ENCODE results near the gene CIP2A.
"Not testable (repeated sequence)": the region's sequence is repeated elsewhere in the genome, so short reads cannot be mapped to it uniquely, and the experiment has no call there.

CIP2A gene

DNA sequence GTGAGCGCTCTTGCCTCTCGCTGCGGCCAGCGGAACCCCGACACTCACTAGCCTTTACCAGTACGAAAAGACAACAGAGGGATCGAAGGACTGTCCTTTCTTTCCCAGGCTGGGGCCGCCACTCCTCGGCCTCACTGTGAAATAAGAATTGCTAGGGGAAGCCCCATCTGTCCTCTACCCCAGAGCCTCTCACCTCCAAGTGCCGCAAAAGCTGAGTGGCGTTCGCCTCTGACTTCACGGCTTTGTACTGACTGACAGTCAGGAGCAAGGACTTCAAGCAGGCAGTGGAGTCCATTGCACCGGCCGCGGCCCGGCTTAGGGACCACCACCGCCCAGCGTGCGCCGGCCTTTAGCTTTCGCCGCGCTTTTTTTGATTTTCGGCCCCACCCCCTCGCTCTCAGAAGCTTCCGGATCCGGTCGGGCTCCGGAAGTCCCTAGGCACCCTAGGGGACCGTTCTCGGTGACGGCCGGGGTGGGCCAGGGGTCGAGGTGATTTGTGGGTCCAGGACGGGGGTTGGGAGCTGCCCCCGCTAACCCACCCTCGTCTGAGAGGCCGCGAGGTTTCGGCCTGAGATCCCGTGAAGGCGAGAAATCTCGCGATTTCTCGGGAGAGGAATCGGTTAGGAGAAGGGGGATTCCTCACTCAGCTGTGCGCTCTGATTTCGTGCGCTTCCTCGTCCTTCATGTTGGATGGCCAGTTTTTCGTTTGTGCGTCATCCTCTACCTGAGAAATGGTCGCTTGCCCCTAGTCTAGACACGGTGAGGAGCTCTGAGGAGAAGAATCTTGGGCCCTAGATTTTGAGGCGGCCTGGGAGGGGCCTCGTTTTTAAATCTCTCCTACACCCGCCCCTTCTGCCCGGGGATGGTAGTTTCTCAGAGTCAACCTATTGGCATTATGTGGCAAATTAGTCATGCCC lies at the start of gene CIP2A, which contains the start of gene DZIP3:
CIP2A (minus strand) TSS at position 358 of the 917 bp plus-strand sequence; CDS start at position 295, 63 bp downstream.
DZIP3 (plus strand) TSS at position 642 of the 917 bp plus-strand sequence. CDS start 15,685 bp downstream, outside the sequence.
- H3K4me3 ChIP-seq (ENCODE audit: low read depth, low read length), result peak within 1 kb of the TSS; percentile 95

- no peak overlapping the region for H3K4me3 ChIP-seq (ENCODE audit: low read depth, low read length)
These were observed 40.7 kb upstream of the CIP2A start for GRCh38 chr3:108629974-108630373.

- H3K4me3 ChIP-seq (ENCODE audit: low read depth, low read length), result no peak overlapping the region
These were observed 34.3 kb upstream of the CIP2A start for GRCh38 chr3:108623504-108623903.

GRCh38 chr3:108620250-108620649 lies 31.0 kb upstream of the CIP2A start:
- no peak overlapping the region for H3K4me3 ChIP-seq (ENCODE audit: low read depth, low read length)

GRCh38 chr3:108616090-108616489 lies 26.9 kb upstream of the CIP2A start:
- H3K4me3 ChIP-seq (ENCODE audit: low read depth, low read length), result not testable (repeated sequence)

DNA sequence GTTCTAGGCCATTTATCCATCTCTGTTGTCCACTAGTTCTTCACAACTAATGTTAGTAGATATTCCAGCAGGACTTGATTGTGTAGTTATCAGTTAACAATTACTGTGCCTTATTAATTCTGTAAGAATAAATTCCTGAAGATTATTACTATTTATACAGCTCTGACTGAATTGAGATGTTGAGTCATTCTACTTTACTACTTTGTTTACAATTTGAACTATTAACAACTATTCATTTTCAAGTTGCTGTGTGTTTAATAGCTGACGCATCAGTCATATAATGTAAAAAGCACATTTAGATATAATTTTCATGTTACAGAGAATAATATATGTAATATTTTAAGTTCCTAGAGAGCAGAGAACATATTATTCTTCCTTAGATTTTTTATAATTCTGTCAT lies 21.4 kb upstream of the CIP2A start:
- H3K4me3 ChIP-seq (ENCODE audit: low read depth, low read length), result no peak overlapping the region

GRCh38 chr3:108608750-108609149 lies 19.5 kb upstream of the CIP2A start:
- no peak overlapping the region for H3K4me3 ChIP-seq (ENCODE audit: low read depth, low read length)

DNA sequence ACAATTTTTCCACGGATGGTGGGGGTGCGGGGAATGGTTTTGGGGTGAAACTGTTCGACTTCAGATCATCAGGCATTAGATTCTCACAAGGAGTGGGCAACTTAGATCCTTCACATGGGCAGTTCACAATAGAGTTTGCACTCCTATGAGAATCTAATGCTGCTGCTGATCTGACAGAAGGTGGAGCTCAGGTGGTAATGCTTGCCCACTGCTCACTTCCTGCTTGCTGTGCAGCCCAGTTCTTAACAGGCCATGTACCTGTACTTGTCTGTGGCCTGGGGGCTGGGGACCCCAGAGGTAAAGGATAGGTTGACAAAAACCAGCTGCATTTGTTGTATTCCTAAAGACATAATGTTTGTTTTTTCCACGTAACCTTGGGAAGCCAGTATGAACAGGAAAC lies 16.3 kb upstream of the CIP2A start:
- no peak overlapping the region for H3K4me3 ChIP-seq (ENCODE audit: low read depth, low read length)

GRCh38 chr3:108605028-108605427 lies 15.8 kb upstream of the CIP2A start:
- H3K4me3 ChIP-seq (ENCODE audit: low read depth, low read length), result no peak overlapping the region

DNA sequence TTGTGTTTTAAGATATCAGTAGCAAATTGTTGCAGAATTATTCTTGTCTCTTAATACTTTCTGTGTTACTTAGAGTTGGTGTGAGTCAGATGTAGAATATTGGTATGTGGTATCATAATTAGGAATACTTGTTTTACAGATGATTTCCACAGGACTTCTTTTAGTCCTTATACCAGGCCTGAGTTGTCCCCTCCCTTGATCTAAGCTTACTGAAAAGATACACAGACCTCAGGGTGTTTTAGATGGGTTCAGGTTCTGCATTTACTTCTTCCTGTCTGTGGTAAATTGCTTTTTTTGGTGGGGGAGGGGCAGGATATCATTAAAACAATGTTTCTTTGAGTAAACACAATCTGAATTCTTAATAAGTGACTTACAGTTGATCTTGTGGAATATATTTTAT lies 14.5 kb upstream of the CIP2A start:
- H3K4me3 ChIP-seq (ENCODE audit: low read depth, low read length), result no peak overlapping the region

DNA sequence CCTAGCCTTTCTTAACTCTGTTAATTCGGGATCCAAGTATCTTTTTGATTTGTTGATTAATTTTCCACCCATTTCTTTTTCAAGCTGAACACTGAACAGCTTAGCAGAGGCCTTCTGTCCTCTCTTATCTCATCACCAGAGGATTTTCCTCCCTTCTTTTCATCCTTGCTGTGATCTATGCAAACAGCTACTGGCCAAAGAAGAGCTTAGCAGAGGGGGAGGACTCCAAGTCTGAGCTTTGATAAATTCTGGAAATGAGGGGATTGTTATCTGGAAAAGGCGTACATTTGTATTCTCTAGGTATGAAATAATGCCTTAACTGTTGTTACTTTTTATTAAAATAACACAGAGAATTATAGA lies 13.7 kb upstream of the CIP2A start:
- H3K4me3 ChIP-seq (ENCODE audit: low read depth, low read length), result no peak overlapping the region

DNA sequence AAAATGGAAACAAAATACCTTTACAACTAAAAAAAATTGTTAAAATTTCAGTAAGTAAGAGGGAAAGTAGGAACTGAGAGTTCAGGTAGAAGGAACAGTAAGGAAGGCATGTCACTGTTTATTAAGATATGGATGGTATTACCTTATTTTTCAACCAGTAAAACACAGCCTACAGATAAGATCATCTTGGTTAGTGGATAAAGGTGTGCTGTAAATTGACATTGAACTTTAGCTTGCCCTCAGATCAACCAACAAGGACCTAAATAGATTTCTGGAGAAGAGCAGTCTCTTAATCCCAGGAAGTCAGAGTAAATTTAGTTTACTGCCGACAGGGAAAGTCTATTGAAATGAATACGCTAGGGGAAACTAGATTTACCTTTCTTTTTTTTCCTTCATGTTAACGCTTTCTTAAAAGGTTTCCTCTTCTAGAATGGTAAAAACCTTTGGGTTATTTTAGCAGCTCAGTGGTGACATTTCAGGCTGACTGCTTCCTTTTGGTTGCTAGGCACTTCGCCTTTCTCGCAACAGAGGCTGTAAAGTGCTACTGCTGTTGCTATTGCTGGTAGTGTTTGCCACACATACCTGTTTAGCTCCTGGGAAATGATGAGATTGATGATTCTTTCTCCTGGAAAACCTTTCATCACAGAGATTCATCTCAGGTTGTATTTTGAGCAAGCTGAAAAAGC lies 13.2 kb upstream of the CIP2A start:
- no peak overlapping the region for H3K4me3 ChIP-seq (ENCODE audit: low read depth, low read length)

DNA sequence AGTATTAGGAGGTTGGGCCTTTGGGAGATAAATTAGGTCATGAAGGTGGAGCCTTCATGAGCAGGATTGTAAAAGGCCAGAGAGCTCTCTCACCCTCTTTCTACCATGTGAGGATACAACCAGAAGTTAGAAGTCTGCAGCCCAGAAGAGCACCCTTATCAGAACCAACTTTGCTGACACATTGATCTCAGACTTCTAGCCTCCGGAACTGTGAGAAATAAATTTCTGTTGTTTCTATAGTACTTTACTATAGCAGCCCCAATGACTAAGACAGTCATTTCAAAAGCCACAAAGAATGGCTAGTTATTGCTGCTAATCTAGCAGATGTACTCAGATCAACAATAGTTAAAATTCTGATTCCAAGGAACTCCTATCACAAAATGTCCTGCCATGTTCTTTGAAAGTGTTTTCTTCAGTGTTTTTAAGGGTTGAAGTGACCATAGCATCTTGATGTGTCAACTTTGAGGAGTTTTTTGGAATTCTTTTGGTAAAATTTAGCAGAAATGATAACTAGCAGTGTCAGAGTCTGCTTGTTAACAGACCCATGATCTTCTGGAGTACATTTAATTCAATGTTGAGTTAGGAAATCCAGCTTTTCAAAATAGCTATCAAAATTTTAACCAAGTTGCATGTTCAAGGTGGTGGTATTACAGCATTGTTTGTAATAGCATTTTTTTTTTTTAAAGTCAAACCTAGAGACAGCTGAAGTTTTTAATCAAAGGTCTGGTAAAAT lies 10.6 kb upstream of the CIP2A start:
- H3K4me3 ChIP-seq (ENCODE audit: low read depth, low read length), result no peak overlapping the region

- no peak overlapping the region for H3K4me3 ChIP-seq (ENCODE audit: low read depth, low read length)
These were observed 9.1 kb upstream of the CIP2A start for GRCh38 chr3:108598375-108598774.

DNA sequence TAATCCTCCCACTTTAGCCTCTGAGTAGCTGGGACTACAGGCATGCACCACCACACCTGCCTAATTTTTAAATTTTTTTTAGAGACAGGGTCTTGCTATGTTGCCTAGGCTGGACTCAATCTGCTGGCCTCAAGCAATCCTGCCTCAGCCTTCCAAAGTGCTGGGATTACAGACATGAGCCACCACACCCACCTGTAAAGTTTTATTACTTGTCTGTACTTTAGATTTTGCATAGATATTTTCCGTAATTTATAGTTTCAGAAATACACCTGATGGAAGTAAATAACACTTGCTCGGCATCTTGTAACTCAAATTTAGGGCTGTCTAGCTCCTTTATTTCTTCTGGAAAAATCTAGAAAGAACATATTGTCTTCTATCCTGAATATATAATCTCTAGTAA lies 6.1 kb upstream of the CIP2A start:
- H3K4me3 ChIP-seq (ENCODE audit: low read depth, low read length), result no peak overlapping the region

DNA sequence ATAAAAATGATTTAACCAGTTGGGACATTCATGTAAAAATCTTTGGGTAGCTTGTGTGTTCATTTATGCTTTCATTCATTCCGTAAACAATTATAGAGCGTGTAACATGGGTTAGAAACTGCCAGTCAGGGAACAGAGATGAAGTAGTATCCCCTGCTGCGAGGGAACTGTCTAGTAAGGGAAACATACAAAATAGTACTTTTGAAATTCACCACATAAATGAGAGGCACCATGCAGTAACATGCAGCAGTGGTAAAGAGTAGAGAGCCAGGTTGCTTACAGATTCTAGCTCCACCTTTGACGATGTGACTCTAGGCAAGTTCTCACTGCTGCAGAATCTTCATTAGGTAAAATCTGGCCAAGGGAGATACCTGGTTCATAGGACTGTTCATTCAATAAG lies 1.2 kb upstream of the CIP2A start:
- peak overlapping the region; percentile 95 for H3K4me3 ChIP-seq (ENCODE audit: low read depth, low read length)

DNA sequence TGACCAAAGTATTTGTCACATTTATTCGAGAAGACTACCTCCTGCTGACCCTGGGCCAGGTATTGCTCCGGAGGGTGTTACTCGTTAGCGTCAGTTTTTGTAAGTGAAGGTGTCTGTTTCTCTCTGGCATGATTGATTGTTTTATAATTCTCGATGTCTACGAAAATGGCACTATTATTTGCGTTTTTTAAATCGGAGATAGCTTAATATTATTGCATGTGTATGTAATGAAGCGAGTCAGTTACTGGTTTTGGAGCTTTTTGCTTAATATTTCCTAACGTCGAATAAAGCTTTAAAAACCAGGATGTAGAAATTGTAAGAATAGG lies 723 bp upstream of the CIP2A start:
- peak overlapping the region; percentile 95 for H3K4me3 ChIP-seq (ENCODE audit: low read depth, low read length)

- peak overlapping the region; percentile 95 for H3K4me3 ChIP-seq (ENCODE audit: low read depth, low read length)
These were observed 637 bp downstream of the CIP2A start for GRCh38 chr3:108588601-108589000.

GRCh38 chr3:108578064-108578463 lies 11.2 kb downstream of the CIP2A start:
- H3K4me3 ChIP-seq (ENCODE audit: low read depth, low read length), result no peak overlapping the region

DNA sequence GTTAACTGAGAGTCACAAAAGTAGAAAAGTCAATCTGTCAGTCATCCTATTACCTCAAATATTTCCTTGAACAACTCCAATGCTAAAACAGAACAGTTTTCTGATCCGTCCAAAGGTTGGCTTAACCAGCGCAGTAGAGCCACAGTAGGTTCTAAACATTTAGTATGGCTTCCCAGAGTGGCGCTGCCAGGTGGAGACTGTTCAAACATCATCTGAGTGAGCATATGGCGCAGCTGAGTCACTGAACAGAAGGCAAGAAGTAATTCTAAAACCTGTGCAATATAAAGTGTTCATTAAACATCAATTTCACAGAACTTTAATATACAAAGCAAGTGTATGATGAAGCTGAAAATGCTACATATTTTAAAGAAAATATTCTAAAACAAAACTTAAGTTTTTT lies 19.9 kb downstream of the CIP2A start:
- no peak overlapping the region for H3K4me3 ChIP-seq (ENCODE audit: low read depth, low read length)

GRCh38 chr3:108566599-108566998 lies 22.6 kb downstream of the CIP2A start:
- no peak overlapping the region for H3K4me3 ChIP-seq (ENCODE audit: low read depth, low read length)

- no peak overlapping the region for H3K4me3 ChIP-seq (ENCODE audit: low read depth, low read length)
These were observed 23.7 kb downstream of the CIP2A start for GRCh38 chr3:108565506-108565905.
